CD4-positive, alpha-beta T cell treated with Interleukin-2 at 100 ng/mL for 4 hours (primary cell): Measurements from ENCODE around the gene ARMH4.
A peak's percentile ranks its signal among the peaks of the same experiment; 100 is the strongest.

Experiments
- DNase-seq: peaks from one replicate; pipeline ENCODE4 v3.0.0-alpha.2; 2020; ENCODE audit warnings: low spot score

ARMH4 gene

DNA sequence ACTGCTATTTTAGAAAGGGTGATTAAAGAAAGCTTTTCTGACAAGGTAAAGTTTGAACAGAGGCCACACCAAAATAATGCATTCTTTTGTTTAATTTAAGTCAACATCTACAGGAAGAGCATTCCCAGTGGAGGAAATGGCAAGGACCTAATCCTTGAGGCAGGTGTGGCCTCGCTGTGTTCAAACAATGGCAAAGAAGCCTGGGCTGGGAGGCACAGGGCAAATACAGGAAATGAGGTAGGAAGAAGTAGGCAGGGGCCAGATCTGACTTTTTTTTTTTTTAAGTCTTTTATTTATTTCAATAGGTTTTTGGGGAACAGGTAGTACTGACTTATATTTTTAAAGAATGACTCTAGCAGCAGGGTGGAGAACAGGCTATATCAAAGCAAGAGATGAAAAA, 53.5 kb downstream of the ARMH4 start:
- no peak for DNase-seq

DNA sequence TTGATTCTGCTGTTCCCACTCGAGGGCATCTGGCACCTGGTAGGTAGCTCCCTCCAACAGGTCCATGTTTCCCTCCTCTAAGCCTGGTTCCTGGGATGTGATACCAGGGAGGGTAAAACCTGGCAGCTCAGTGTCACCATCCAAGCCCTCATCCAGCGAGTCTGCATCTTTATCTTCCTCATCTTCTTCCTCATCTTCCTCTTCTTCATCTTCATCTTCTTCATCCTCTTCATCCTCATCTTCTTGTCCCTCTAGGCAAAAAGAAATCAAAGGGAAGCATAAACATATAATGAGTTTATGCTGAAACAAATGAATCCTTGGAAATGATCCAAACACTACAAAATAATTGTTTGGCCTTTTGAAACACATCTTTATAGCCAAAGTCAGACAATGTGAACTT, 55.3 kb downstream of the ARMH4 start:
- no peak for DNase-seq

DNA sequence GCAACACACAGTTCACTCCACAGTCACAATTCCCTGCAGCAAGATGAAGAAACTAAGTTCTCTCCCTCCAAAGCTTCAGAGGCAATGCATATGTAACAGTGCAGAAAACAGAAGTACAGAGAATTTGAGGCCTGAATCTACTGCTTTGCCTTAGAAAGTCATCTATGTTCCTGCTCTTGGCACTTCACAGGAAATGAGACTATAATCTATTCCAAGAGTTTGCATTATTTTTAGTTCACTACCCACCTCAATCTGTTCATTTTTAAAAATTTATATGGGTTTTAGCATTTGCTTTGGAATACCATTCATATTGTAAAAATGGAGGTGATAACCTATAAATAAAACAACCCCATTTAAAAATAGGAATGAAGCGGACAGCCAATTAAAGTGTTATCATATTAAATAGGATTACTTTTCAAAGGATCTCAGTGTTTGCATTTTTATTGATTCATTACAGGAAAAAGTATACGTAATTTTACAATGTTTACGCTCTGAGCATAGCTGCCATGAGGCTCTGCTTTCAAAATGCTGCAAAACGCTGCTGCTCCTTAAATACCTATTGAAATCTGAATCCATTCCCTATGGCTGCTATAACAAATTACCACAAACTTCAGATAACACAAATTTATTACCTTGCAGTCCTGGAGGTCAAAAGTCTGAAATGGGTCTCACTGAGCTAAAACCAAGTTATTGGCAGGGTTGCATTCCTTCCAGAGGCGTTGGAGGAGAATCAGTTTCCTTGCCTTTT, 60.0 kb downstream of the ARMH4 start:
- no peak for DNase-seq

DNA sequence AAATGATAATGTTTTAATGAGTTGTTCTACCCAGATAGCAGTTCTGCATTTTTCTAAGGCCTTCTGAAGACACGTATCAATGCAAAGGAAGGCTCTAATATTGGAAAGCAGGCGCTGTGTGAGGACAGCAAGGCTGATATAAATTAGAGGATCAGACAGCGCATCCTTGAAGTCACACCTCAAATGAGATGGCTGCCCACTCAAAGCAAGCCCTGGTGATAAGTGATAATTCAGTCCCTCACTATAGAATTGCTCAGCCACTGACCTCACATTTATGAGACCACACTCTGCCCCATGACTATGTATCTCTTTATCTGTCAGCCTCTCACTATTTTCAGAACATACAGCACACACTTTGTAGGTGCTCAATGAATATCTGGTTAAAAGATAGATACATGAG, 62.4 kb downstream of the ARMH4 start:
- DNase-seq: no peak

DNA sequence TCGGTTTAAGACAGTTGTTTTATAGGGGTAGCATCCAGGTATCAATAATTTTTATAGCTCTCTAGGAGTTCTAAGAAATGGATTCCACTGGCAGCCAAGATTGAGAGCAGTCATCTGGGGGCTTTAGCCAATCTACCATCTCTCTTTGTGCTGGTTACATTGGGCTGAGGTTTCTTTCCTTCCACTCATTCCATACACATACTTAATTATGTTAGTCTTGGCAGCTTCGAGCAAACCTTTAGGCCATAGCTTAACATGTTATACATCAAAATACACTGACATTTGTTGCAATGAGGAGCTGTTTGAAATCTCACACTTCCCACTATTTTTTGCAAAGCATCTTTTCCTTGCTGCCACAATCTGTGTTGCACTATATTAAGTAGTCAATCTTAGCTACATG, 63.1 kb downstream of the ARMH4 start:
- DNase-seq: no peak

DNA sequence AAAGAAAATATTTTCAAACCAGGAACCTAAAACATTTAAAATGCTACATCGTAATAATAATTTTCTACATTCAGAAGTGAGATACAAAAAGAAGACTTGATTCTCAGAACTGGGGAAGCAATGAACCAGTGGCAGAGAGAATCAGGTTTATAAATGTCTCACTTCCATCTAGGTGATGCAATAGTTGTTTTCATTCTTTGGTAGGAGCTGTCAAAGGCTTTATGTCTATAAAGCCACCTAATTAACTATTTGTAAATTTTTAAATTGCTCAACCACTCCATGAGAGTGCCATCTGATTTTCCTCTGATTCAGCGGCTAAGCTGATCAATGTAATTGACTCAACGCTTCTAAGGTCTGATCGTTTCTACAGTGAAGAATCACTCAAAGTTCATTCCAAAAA, 66.1 kb downstream of the ARMH4 start:
- no peak for DNase-seq

DNA sequence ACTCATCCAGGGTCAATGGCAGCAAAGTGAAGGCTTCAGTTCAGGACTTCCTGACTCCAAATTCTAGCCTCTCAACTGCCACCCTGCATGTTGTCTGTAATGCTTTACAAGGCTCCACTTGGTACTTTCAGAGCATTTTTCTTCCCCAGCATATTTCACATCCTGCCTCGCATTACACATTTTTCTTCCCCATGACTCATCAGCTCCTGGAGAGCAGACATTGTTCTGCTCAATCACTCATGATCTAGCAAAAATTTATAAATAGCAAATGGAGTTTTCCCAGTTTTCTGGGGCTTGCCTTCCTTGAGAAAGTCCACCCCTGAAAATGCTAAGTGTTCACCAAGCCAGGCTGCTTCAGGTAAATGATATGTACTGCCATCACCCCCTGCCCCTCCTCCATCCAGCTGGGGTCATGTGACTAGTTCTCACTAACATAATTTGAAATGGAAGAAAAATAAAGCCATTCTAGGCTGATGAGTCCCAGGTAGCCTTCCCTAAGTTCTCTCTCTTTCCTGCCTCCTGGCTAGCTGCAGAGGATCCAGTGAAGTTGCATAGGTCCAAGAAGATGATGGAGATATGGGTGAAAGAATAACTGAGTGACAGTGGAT, 69.4 kb downstream of the ARMH4 start:
- DNase-seq: no peak

DNA sequence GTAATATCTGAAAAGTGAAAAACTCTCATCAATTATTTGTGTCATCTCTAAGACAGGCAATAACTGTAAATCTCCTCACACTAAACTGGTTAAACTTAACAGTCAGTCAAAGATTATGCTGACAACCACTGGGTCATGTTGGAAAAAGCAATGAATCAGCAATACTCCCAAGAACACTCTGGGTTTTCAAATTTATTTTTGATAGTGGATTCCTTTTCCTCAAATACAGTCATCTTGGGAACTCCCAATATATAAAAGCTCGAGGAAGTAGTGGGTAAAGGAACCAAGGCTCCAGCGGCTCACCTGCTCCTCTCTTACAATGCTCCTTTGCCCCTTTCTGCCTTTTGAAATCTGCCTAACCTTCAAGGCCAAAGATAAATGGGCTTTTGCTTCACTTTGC, 70.0 kb downstream of the ARMH4 start:
- DNase-seq: no peak

DNA sequence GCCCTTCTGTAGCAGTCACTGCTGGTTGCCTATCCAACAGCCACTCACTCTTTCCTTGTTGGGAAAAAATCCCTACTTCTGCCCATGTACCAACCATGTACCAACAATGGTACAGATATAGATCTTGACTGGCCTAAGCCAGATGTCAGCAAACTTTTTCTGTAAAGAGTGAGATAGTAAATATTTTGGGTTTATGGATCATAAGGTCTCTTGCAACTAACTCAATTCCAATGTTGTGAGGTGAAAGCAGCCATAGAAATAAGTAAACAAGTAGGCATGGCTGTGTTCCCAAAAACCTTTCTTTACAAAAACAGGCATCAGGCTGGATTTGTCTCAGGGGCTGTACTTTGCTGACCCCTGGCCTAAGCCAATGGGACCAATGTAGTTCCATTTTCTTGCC, 73.5 kb downstream of the ARMH4 start:
- no peak for DNase-seq

DNA sequence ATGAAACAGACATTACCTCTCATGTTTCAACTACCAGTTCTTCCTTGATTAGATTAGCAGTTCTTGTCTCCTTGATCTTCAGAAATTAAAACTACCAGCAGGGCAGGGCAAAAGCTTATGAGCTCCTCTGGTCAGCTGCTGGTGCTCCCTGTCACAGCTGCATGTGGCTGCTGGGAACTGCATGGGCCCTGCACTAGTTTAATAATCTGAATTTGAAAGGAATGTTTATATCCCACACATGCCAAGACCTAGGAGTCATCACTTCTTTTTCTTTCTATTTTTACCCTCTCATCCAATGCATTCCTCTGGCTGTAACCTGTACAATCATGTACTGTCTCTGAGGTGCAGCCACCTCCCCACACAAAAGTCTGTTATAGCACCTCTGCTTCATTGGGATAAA, 73.9 kb downstream of the ARMH4 start:
- no peak for DNase-seq

DNA sequence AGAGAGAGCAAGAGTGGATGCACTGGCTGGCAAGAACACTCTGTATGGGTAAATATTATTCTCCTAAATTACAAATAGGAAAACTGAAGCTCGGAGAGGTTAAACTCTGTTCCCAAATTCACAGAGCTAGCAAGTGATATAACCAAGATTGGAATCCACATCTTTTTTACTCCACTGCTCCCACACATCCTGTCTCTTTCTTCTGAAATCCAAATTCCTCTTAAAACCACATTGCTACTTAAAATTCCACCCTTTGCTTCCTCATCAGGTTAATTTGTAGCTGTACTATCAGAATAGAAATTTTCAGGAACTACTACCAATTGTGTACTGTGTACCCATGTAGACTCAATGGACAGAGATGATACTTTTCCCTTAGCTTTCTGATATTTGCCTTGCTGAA, 74.4 kb downstream of the ARMH4 start:
- DNase-seq: no peak

DNA sequence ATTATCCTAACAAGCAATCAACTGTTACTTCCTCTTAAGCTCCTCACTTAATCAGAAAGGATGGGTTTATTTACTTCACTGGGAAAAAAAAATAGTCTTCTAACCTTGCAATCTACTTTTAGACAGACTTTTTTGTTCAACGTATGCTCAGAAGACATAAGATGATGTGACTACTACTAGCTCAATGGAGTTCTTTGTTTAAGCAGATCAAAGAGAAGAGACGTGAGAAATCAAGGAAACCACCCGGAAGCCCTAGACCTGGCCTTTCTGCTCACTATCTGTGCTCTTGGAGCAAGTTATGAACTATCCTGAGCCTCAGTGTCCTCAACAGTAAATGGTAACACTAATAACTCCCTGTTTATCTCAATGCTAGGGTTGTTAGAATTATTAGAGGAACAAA, 78.5 kb downstream of the ARMH4 start:
- no peak for DNase-seq

DNA sequence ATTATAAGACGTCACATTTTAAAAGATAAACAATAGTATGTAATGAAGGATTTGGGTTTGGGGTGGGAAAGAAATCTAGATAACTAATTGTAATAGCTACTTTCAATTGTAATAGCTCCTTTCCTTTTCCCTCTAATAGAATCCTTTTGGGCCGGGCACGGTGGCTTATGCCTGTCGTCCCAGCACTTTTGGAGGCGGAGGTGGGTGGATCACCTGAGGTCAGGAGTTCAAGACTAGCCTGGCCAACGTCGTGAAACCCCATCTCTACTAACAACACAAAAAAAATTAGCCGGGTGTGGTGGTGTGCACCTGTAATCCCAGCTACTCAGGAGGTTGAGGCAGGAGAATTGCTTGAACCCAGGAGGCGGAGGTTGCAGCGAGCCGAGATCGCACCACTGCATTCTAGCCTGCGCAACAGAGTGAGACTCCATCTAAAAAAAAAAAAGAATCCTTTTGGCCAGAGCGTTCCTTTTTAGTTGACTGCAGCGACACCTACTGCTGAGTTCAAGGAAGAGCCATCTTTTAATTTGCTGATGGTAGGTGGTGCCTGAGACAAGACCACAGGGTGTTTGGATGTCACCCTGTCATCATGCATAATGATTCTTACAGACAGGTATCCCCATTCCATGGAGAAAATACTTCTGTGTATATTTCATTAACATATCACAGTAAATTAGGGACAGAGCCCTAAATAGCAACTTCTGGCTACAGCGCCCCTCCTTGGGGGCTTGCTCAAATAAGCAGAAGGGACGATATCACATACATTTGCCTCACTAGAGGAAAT, 79.5 kb downstream of the ARMH4 start:
- peak; percentile 41 for DNase-seq

DNA sequence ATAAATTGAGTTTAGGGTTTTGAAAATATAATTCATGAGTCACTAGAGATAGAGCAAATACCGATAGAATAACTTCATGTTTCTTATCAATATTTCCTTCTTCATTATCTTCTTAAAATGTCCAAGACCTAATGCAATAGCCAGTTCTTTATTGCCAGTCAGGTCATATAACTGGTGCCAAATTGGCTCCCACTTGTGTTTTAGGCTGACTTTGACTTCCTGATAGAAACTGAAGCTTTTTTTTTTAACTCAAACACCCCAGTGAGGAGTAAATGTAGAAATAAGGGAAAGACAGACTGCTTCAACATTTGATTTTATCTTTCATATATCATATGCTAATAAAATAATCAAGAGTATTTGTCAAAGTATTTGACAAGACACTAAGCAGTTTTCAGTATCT, 80.7 kb downstream of the ARMH4 start:
- DNase-seq: no peak

DNA sequence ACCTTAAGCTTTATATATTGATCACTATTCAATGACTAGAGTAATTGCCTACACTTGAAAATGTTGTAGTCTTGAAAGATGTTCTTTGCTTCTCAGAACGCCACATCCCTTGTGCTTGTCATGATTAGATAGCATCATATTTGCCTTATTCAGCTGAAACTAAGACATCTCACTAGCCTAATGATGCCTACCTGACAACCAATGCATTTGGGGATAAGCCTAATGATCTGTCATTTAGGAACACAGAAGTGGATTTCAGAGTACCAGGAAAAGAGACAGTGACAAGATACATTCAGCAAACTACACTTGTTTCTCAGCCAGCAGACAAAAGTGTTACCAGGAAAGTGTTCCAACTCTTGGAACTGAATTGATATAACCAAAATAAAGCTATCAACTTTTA, 83.7 kb downstream of the ARMH4 start:
- DNase-seq: no peak

DNA sequence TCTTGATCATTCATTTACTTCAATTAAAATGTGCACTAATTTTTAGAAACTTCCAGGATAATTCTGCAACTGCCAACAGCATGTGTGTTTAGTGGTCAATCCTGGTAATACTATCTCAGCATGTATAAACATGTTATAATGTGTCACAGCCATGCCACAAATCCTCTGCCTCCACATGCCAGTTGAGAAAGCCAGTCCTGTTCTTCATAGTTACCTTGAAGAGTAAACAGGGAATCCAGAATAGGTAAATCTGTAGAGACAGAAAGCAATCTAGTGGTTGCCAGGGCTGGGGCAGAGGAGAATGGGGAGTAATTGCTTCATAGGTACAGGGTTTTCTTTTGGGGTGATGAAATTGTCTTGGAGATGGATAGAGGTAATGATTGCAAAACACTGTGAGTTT, 85.9 kb downstream of the ARMH4 start:
- no peak for DNase-seq

DNA sequence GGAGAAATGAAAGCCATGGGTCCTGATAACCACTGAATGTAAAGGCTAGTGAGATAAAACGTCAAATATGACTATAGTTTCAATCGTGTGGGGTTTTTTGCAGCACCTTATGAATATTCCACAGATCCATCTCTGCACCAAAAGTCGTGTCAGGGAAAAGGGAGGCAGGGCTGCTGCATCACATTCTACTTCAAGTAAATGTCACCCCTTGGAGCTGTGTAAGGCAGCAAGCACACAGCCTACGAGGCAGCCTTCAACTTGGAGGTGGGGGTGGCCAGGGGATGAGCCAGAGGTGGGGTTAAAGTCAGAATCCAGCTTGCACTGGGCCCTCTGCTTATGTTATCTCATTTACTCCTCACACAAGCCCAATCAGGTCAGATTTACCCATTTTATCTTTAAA, 90.4 kb downstream of the ARMH4 start:
- DNase-seq: no peak

DNA sequence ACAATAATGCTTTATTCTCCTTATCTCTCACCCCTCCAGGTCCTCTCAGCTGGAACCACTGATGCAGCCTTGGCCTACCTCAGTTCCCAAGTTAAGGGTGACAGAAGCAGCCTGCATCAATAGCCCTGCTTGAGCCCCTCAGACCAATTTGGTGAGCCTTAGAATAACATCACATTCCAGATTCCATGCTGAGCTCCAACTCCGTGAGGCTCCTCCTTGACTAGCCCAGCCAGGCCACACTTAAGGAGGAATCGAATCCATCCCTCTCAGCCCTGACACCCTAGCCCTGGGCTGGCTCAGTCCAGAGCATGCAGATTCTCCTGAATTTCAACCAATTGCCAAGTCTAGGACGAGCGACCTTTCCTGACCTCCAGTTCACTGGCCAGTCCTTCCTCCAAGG, 91.1 kb downstream of the ARMH4 start:
- DNase-seq: no peak

DNA sequence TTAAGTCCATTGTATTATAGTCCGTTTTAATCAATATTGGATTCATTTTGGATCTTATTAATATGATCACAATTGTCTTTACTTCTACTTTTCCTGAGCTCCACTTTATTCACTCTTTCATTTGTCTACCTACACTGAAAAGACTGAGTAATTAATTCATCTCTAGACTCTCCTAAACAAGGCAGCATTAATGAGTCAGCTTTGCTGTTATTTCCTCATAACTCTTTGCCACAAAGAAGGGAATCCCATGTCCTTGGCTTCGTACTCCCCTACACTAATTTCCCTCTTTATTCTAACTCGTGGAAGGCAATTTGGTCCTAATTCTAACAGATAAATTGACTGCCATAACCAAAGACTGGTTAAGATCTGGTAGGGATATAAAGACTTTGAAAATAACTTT, 91.9 kb downstream of the ARMH4 start:
- no peak for DNase-seq

DNA sequence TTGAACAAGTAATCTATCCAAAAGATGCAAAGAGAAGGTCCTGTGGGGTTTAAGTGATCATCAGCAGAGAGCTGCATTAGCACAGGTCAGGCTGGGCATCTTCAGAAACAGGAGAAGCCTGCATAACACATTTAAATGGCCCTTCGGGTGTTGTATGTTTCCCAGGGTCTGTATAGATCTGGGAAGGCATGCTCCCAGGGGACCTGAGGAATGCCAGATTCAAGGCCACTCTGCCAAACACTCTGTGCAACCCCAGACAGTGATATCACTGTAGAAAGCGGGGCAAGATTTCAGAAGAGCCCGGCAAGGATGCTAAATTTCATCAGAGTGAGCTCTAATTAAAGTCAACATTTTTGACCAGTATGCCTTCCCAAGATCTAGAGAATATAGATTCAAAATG, 92.9 kb downstream of the ARMH4 start:
- DNase-seq: no peak

DNA sequence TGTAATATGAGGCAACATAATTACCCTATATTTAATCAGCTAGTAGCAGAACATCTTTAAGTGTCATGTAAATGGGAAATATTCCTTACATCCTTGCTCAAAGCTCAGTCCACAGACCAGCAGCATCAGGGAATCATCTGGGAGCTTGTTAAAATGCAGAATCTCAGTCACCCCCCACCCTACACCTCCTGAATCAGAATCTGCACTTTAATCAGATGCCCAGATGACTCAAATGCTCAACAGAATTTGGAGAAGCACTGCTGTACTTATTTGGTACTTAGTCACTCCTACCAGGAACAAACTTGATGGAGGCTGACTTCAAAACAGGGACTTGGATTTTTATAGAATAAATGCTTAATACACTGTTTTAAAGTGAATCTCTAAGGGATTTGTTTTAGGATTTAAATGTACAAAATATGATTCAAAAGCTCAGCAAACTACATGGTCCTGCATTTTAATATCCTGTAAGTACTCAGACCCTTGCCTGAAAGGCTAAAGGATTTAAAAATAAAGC, 96.5 kb downstream of the ARMH4 start:
- DNase-seq: no peak

DNA sequence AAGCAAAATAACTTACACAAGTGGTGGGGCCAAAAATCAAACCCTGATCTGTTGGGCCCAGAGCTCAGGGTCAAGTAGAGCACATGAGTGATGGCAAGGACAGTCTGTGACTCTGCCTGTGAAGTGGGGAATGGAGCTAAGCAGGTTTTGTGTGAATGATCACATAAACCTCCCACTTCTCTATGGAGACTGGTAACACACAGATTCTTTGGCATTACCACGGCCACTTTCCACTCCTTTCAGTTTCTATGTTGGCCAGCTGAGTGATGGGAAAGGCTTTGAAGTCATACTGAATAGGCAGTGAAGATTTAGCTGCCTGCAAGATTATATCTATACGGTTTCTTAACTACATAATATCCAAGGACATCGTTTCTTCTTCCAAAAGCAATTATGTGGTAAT, 97.9 kb downstream of the ARMH4 start:
- no peak for DNase-seq

DNA sequence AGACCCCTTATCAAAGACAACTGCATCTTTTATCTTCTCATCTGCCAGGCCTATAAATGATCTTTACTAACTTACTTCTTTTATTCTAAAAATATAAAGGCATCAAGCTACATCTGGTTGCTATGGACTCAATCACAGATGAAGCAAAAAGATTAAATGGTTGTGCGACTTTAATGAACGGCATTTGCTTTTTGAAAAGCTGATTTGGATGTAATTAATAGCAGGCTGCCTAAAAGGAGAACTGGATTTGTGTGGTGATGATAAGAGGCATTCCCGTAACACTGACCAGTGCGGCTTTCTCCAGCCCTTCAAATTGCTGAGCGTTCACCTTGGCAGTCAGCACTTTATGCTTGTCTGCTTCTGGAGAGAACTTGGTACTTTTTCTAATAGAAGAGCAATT, 103.8 kb downstream of the ARMH4 start:
- DNase-seq: no peak
